NCI-H510A treated with DMSO at 0.1 percent for 48 hours (cell line): ENCODE measurements around the gene YAE1.
A peak's percentile ranks its signal among the peaks of the same experiment; 100 is the strongest.

Experiments used
- DNase-seq: peaks from one replicate; lab custom pipeline; 2025; lab: John Stamatoyannopoulos, UW

YAE1 gene

GRCh38 chr7:39557222-39557621 lies 9.0 kb upstream of the YAE1 start:
- DNase-seq, result no peak

DNA sequence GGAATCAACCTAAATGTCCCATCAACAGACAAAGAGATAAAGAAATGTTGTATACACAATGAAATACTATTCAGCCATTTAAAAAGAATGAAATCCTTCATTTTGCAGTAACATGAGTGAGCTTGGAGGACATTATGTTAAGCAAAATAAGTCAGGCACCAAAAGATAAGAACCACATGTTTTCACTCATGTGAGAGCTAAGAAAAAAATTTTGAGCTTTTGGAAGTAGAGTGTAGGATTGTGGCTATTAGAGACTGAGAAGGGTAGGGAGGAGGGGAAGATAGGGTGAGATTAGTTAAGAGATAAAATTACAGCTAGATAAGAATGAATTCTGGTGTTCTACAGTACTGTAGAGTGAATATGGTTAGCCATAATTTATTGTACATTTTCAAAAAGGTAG lies 8.3 kb upstream of the YAE1 start:
- DNase-seq, result no peak

GRCh38 chr7:39560408-39560807 lies 5.8 kb upstream of the YAE1 start:
- DNase-seq, result no peak

GRCh38 chr7:39560997-39561396 lies 5.2 kb upstream of the YAE1 start:
- no peak for DNase-seq

- DNase-seq, result peak; percentile 12
Observed at GRCh38 chr7:39565538-39565937, 666 bp upstream of the YAE1 start.

- DNase-seq, result no peak
Observed at GRCh38 chr7:39567294-39567693, 1.1 kb downstream of the YAE1 start.

GRCh38 chr7:39574673-39575349 lies 8.6 kb downstream of the YAE1 start:
- no peak for DNase-seq

GRCh38 chr7:39577229-39577874 lies 11.1 kb downstream of the YAE1 start:
- DNase-seq, result no peak

DNA sequence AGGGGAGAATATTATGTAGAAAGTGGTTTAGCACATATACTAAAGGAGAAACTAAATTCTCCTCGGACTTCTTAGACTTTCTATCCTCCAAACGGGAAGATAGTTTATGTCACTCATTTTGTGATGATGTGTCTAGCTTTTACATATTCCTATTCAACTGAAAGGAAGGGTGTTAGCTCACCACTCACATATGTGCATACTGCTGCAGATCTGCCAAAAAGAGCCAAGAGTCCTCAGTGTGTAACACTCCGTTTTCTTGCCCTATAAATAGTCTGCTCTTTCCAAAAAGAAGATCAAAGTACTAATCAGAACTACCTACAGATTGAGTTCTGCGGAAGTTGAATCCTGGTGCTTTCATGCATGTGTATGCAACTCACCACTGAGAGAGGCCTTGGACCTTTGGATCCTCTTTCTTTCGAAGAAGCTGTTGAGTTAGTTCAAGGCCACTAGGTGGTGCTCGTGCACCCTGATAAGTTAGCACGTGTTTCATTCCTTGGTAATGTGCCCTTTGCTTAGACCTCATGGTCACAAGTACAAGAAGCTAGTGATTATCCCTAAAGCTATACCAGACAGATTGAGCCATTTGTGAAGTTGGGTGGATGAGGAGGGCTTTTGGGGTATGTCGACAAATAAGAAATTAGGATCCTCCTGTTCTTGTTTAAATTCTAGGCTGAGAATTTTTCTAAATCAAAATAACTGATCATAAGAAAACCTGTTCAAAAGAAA lies 14.1 kb downstream of the YAE1 start:
- DNase-seq, result peak; percentile 94

- DNase-seq, result no peak
Observed at GRCh38 chr7:39582536-39582935, 16.3 kb downstream of the YAE1 start.

DNA sequence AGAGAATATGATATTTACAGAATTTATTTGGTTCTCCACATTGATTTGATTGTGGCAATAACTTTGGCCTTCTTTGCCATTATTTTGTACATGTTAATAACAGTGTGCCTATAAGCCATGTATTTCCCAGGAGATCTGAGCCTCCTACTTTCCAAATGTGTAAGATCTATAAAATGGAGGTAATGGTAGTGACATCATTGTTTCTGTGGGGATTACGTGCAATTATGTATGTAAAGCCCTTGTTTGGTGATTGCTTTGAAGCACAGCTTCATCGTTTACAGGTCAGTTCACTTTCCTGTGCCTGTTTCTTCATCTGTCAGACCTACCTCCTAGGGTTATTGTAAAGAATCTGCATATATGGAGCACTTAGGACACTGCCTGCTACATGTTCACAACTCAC lies 17.3 kb downstream of the YAE1 start:
- DNase-seq, result no peak

- DNase-seq, result no peak
Observed at GRCh38 chr7:39587393-39587792, 21.2 kb downstream of the YAE1 start.

GRCh38 chr7:39588416-39588815 lies 22.2 kb downstream of the YAE1 start:
- DNase-seq, result no peak

- DNase-seq, result no peak
Observed at GRCh38 chr7:39589323-39590111, 23.3 kb downstream of the YAE1 start.

GRCh38 chr7:39592586-39592985 lies 26.4 kb downstream of the YAE1 start:
- no peak for DNase-seq

- no peak for DNase-seq
Observed at GRCh38 chr7:39594988-39595620, 28.9 kb downstream of the YAE1 start.

- DNase-seq, result no peak
Observed at GRCh38 chr7:39602351-39602750, 36.1 kb downstream of the YAE1 start.

DNA sequence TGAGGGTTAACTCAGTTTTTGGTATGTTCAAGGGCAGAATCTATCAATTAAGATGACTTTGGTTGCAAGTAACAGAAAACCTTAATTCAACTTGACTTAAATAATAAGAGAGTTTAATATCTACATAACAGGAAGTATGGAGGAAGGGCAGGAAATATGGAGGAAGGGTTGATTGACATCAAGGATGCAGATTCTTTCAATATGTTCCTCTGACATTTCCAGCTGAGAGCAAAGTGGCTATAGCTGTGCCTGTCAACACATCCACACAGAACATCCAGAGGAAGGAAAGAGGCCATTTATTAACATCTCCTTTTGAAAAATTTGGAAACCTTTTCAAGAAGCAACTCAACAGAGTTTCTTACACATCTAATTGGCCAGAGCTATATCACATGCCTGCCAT lies 37.7 kb downstream of the YAE1 start:
- no peak for DNase-seq

DNA sequence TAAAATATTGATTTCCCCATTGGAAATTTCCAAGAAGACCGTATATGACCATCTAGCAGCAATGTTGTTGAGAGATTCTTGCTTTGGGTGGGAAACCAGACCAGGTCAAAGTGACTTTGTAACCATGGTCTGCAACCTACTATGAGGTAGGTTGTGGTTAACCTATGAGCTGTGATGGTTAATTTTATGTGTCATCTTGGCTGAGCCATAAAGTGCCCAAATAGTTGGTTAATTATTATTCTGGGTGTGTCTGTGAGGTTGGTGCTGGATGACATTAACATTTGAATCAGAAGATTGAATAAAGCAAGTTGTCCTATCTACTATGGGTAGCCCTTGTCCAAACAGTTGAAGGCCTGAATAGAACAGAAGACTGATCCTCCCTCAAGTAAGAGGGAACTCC lies 38.9 kb downstream of the YAE1 start:
- DNase-seq, result no peak

- DNase-seq, result no peak
Observed at GRCh38 chr7:39606352-39606751, 40.1 kb downstream of the YAE1 start.

DNA sequence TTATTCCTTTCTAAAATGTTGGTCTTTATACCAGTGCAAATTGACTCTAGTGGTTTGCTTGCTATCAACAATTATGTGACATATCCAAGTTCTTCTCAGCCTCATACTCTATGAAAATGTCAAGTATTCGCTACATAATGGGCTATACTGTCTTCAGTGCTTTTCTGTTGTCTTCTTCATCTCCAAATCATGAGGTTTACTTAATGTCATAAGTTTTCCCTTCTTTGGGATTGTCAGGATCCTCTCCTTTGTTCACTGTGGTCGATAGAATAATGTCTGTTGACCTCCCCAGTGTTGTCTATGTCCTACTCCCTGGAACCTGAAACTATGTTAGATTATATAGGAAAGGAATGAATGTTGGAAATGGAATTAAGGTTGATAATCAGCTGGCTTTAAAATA lies 40.7 kb downstream of the YAE1 start:
- DNase-seq, result no peak

- no peak for DNase-seq
Observed at GRCh38 chr7:39607865-39608264, 41.7 kb downstream of the YAE1 start.
